ENCODE measurements around the gene ITPRID1.

DNA sequence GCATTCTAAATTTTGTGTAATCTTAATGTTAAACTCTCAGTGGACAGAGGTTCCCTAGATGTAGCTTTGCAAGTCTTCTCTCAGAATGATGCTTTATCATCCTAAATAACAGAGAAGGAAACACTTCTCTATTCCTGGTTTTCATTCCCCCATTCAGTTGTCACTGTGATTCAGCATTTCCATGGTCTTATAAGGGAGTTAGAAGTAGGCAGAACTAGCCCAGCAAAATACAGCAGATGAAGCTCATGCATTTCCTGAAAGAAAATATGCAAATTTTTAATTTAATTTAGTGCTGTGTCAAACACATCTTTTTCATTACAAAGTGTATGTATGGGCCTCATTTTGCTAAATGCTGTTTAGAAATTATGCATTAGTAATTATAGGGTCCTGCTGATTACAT, 70.1 kb downstream of the ITPRID1 start:
- TF ChIP-seq, protein P1, sequence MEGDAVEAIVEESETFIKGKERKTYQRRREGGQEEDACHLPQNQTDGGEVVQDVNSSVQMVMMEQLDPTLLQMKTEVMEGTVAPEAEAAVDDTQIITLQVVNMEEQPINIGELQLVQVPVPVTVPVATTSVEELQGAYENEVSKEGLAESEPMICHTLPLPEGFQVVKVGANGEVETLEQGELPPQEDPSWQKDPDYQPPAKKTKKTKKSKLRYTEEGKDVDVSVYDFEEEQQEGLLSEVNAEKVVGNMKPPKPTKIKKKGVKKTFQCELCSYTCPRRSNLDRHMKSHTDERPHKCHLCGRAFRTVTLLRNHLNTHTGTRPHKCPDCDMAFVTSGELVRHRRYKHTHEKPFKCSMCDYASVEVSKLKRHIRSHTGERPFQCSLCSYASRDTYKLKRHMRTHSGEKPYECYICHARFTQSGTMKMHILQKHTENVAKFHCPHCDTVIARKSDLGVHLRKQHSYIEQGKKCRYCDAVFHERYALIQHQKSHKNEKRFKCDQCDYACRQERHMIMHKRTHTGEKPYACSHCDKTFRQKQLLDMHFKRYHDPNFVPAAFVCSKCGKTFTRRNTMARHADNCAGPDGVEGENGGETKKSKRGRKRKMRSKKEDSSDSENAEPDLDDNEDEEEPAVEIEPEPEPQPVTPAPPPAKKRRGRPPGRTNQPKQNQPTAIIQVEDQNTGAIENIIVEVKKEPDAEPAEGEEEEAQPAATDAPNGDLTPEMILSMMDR (conservative IDR thresholded peaks at IDR 0.05; ENCODE audit: low read length), result no peak
- TF ChIP-seq EZH2phosphoT487 (IDR thresholded peaks at IDR 0.05; ENCODE audit: borderline replicate concordance), result no peak
